ENCODE results near the gene GTF2A1. TPM values are rescaled to one million over a fixed set of nuclear protein-coding genes. Genes with fewer than 3 reads are reported as not detected.

Gene GTF2A1
- total RNA-seq, 1 experiment from 2014 or later: 34.4 TPM

DNA sequence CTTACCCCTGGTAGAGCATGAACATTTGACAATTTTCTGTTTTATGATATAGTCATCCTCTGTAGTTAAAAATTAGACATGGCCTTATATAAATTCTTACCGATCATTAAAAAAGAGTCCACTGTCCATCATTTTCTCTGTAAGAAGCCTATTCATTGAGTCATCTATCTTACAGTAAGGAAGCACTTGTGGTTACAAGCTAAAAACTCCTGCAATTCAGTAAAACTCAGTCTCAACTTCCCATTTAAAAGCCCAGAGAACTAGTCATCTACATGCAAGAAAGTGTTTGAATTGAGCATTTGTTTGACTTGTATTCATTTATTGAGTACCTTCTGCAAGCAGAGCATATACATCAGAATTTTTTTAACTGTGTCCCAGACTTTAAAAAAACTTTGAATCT lies 63.3 kb downstream of the GTF2A1 start:
- Histone ChIP-seq H3K9me3 (ENCODE audit: control insufficient read depth, insufficient read depth, low read depth, low read length) (no peaks in the 10 kb centered on the region), H3K4me1 (ENCODE audit: control insufficient read depth, insufficient read depth, low read length) (no peaks in the 10 kb centered on the region), H3K27me3 (ENCODE audit: control insufficient read depth, insufficient read depth, low read length) (no peaks in the 10 kb centered on the region), H3K4me3 (ENCODE audit: low read depth in 2 of 2, low read length in 2 of 2) (no peak overlapping the region), H3K27ac (ENCODE audit: low read length) (no peak overlapping the region), H3K36me3 (ENCODE audit: control insufficient read depth, insufficient read depth, low read length) (no peaks in the 10 kb centered on the region)
- intact Hi-C loops (cut with micrococcal nuclease; ENCODE audit: unreplicated experiment): no loop called here
- no TSS peak for BruUV-seq (replicated peaks)
- in situ Hi-C loops (cut with HindIII; ENCODE audit: low pct_unique_long_range_greater_than_20kb, low sequenced_read_pairs): no loop called here
- TF ChIP-seq POLR2AphosphoS5 (IDR thresholded peaks at IDR 0.05; ENCODE audit: low read depth, low read length): no peak
- TF ChIP-seq, protein P1, sequence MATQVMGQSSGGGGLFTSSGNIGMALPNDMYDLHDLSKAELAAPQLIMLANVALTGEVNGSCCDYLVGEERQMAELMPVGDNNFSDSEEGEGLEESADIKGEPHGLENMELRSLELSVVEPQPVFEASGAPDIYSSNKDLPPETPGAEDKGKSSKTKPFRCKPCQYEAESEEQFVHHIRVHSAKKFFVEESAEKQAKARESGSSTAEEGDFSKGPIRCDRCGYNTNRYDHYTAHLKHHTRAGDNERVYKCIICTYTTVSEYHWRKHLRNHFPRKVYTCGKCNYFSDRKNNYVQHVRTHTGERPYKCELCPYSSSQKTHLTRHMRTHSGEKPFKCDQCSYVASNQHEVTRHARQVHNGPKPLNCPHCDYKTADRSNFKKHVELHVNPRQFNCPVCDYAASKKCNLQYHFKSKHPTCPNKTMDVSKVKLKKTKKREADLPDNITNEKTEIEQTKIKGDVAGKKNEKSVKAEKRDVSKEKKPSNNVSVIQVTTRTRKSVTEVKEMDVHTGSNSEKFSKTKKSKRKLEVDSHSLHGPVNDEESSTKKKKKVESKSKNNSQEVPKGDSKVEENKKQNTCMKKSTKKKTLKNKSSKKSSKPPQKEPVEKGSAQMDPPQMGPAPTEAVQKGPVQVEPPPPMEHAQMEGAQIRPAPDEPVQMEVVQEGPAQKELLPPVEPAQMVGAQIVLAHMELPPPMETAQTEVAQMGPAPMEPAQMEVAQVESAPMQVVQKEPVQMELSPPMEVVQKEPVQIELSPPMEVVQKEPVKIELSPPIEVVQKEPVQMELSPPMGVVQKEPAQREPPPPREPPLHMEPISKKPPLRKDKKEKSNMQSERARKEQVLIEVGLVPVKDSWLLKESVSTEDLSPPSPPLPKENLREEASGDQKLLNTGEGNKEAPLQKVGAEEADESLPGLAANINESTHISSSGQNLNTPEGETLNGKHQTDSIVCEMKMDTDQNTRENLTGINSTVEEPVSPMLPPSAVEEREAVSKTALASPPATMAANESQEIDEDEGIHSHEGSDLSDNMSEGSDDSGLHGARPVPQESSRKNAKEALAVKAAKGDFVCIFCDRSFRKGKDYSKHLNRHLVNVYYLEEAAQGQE (IDR thresholded peaks at IDR 0.05; ENCODE audit: insufficient read depth in 1 of 2, low read depth in 2 of 2, low read length in 1 of 2): no peak
- no peak for TF ChIP-seq TCF7L2 (IDR thresholded peaks at IDR 0.05; ENCODE audit: low read depth, low read length)
- no peak for TF ChIP-seq SIN3A (IDR thresholded peaks at IDR 0.05; ENCODE audit: borderline replicate concordance, insufficient read depth, low read depth, low read length)
- no peak for TF ChIP-seq CTCF (IDR thresholded peaks at IDR 0.05)
- ATAC-seq (no peak), DNase-seq (ENCODE audit: low read depth, low spot score) (no peak)
- POLR2A ChIA-PET: no interaction called here
- CTCF ChIA-PET: no interaction called here

DNA sequence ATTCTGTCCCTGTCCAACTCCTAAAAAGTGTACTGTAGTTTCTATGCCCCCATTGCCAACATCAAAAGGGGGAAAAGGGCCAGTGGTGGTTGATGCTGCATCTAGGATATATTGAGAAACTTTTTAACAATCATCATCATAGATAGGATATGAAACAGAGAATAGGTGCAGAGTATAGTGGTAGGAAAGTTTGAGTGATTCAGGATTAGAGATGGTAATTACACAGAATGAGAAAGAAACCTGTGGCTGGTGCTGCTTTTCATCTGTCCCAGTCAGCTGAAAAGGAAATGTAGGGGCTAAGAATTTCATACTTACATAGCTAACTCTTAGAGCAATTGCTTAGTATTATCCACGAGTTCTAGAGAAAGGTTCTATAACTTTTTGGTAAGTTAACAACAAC lies 67.6 kb downstream of the GTF2A1 start:
- ATAC-seq (no peak), DNase-seq (ENCODE audit: low read depth, low spot score) (no peak)
- intact Hi-C loops (cut with micrococcal nuclease; ENCODE audit: unreplicated experiment) (no loop called here), in situ Hi-C loops (cut with HindIII; ENCODE audit: low pct_unique_long_range_greater_than_20kb, low sequenced_read_pairs) (no loop called here)
- POLR2A ChIA-PET: no interaction called here
- Histone ChIP-seq H3K36me3 (ENCODE audit: control insufficient read depth, insufficient read depth, low read length) (no peaks in the 10 kb centered on the region), H3K27me3 (ENCODE audit: control insufficient read depth, insufficient read depth, low read length) (no peaks in the 10 kb centered on the region), H3K4me3 (ENCODE audit: low read depth in 2 of 2, low read length in 2 of 2) (no peak overlapping the region), H3K9me3 (ENCODE audit: control insufficient read depth, insufficient read depth, low read depth, low read length) (no peaks in the 10 kb centered on the region), H3K27ac (ENCODE audit: low read length) (no peak overlapping the region), H3K4me1 (ENCODE audit: control insufficient read depth, insufficient read depth, low read length) (no peaks in the 10 kb centered on the region)
- CTCF ChIA-PET: no interaction called here
- no peak for TF ChIP-seq CTCF (IDR thresholded peaks at IDR 0.05)
- no peak for TF ChIP-seq SIN3A (IDR thresholded peaks at IDR 0.05; ENCODE audit: borderline replicate concordance, insufficient read depth, low read depth, low read length)
- no peak for TF ChIP-seq POLR2AphosphoS5 (IDR thresholded peaks at IDR 0.05; ENCODE audit: low read depth, low read length)
- TF ChIP-seq, protein P1 (IDR thresholded peaks at IDR 0.05; ENCODE audit: insufficient read depth in 1 of 2, low read depth in 2 of 2, low read length in 1 of 2): no peak
- TF ChIP-seq TCF7L2 (IDR thresholded peaks at IDR 0.05; ENCODE audit: low read depth, low read length): no peak
- no TSS peak for BruUV-seq (replicated peaks)

All from Panc1 (cell line).